ENCODE results near the gene RHOG. TPM values are rescaled to one million over a fixed set of nuclear protein-coding genes. Genes with fewer than 3 reads are reported as not detected.

RHOG gene
- total RNA-seq, 1 experiment from 2014 or later, result 31.0 TPM

DNA sequence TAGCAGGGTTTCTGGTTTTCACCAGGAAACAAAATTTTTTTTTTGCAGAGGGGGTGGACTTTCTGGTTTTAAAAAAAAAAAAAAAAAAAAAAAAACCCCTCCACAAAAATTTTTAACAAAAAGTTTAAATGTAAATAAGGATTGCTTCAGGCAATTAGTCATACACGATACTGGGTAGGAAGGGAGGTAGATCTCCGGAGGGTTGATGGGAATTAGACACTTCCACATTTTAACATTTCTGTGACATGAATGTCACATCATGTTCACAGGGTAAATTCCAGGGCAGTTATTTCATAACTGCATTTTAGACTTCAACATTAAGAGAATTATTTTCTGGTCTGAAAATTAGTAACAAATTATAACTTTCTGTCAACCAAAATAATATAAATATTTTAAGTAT is 59.3 kb downstream of the RHOG start:
- Histone ChIP-seq H3K27ac (peak overlapping the region; percentile 41; the same call in 1 of the 2 replicates), H3K79me2 (ENCODE audit: low read depth) (peaks cover 45% of the 10 kb centered on the region), H3K4me2 (no peak overlapping the region), H3F3A (ENCODE audit: insufficient read depth, low read depth) (peaks cover 7% of the 10 kb centered on the region; the same call in 1 of the 2 replicates), H2AFZ (no peak overlapping the region), H3K27me3 (ENCODE audit: insufficient read depth, low read depth) (no peaks in the 10 kb centered on the region), H3K9me3 (ENCODE audit: insufficient read depth, low read depth) (no peaks in the 10 kb centered on the region), H3K36me3 (ENCODE audit: low read depth) (0 out of 2 replicates have a peak, but pooled peaks cover 6% of the 10 kb centered on the region), H4K20me1 (ENCODE audit: insufficient read depth) (peaks cover 27% of the 10 kb centered on the region), H3K4me3 (no peak overlapping the region), H3K9me2 (ENCODE audit: insufficient read depth) (no peaks in the 10 kb centered on the region), H3K4me1 (replicated peaks; ENCODE audit: insufficient read depth) (no peaks in the 10 kb centered on the region)
- no peak for DNase-seq
- no TSS peak for BruUV-seq (replicated peaks)
- CTCF ChIA-PET, result no interaction called here
- no peak for TF ChIP-seq EZH2 (IDR thresholded peaks at IDR 0.05; ENCODE audit: low read depth)
- TF ChIP-seq, protein P1, sequence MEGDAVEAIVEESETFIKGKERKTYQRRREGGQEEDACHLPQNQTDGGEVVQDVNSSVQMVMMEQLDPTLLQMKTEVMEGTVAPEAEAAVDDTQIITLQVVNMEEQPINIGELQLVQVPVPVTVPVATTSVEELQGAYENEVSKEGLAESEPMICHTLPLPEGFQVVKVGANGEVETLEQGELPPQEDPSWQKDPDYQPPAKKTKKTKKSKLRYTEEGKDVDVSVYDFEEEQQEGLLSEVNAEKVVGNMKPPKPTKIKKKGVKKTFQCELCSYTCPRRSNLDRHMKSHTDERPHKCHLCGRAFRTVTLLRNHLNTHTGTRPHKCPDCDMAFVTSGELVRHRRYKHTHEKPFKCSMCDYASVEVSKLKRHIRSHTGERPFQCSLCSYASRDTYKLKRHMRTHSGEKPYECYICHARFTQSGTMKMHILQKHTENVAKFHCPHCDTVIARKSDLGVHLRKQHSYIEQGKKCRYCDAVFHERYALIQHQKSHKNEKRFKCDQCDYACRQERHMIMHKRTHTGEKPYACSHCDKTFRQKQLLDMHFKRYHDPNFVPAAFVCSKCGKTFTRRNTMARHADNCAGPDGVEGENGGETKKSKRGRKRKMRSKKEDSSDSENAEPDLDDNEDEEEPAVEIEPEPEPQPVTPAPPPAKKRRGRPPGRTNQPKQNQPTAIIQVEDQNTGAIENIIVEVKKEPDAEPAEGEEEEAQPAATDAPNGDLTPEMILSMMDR (conservative IDR thresholded peaks at IDR 0.05), result no peak
- intact Hi-C loops (cut with micrococcal nuclease; ENCODE audit: unreplicated experiment), result no loop called here
- POLR2A ChIA-PET (ENCODE audit: unreplicated experiment), result no interaction called here

Other genes starting within 250 kb of the RHOG start
- gene ART5, start 199.0 kb downstream of the RHOG start, total RNA-seq (2021), result not detected in 2 replicates
- not detected in 2 replicates for gene ART1, start 195.8 kb downstream of the RHOG start, total RNA-seq (2021)
- gene CHRNA10, start 169.6 kb downstream of the RHOG start, total RNA-seq (2021), result 1.2 and 1.9 TPM in 2 replicates
- gene NUP98, start 43.4 kb downstream of the RHOG start, total RNA-seq (2021), result 49.8 and 59.7 TPM in 2 replicates
- gene PGAP2, start 32.4 kb downstream of the RHOG start, total RNA-seq (2021), result 37.7 and 39.5 TPM in 2 replicates
- 26.8 and 28.3 TPM in 2 replicates for gene STIM1, start 14.7 kb upstream of the RHOG start, total RNA-seq (2021)